GM18519 (cell line): ENCODE measurements around the gene WDR20.

Experiments used
- ATAC-seq: cut with Tn5 transposase; IDR thresholded peaks from one replicate; pipeline ENCODE4 v1.9.1; 2021; ENCODE audit warnings: mild to moderate bottlenecking, moderate library complexity; ENCODE audit not compliant: unreplicated experiment, low FRiP score

WDR20 gene

GRCh38 chr14:102255401-102256190 lies 115.9 kb downstream of the WDR20 start:
- no peak for ATAC-seq

- ATAC-seq = no peak
Observed at GRCh38 chr14:102256716-102257115, 117.0 kb downstream of the WDR20 start.

GRCh38 chr14:102258136-102258535 lies 118.4 kb downstream of the WDR20 start:
- ATAC-seq = no peak
